SJCRH30 (cell line): ENCODE results near the gene OTOGL. TPM values are rescaled to one million over a fixed set of nuclear protein-coding genes. Genes with fewer than 3 reads are reported as not detected.
A peak's percentile ranks its signal among the peaks of the same experiment; 100 is the strongest.
"Not testable (repeated sequence)": the region's sequence is repeated elsewhere in the genome, so short reads cannot be mapped to it uniquely, and the experiment has no call there.

Experiments
- DNase-seq, 2 experiments: peaks; one replicate each; pipeline ENCODE4 v3.0.0-alpha.2; 2015 to 2020
- H3K27ac ChIP-seq: fragments of 250-450 bp; sonication (Bioruptor Pico); 2 replicates; pipeline ENCODE4 v1.5.1; 2020; ENCODE audit warnings: mild to moderate bottlenecking, moderate library complexity
- H3K27me3 ChIP-seq: fragments of 250-450 bp; sonication (Bioruptor Pico); 2 replicates; pipeline ENCODE4 v1.5.1; 2020; ENCODE audit warnings: mild to moderate bottlenecking, moderate library complexity
- H3K36me3 ChIP-seq: fragments of 250-450 bp; sonication (Bioruptor Pico); 2 replicates; pipeline ENCODE4 v1.5.1; 2020; ENCODE audit warnings: mild to moderate bottlenecking, moderate library complexity
- H3K4me1 ChIP-seq: fragments of 250-450 bp; sonication (Bioruptor Pico); 2 replicates; pipeline ENCODE4 v1.5.1; 2020; ENCODE audit warnings: mild to moderate bottlenecking, moderate library complexity
- H3K4me3 ChIP-seq: fragments of 250-450 bp; sonication (Bioruptor Pico); 2 replicates; pipeline ENCODE4 v1.5.1; 2020; ENCODE audit warnings: mild to moderate bottlenecking, moderate library complexity
- H3K9me3 ChIP-seq: fragments of 250-450 bp; sonication (Bioruptor Pico); replicated peaks from 2 replicates; pipeline ENCODE4 v1.5.1; 2020; ENCODE audit warnings: mild to moderate bottlenecking, moderate library complexity
- total RNA-seq: library from RNA; depleted of rRNA; stranded (reverse); fragments of >200 nt; shearing (Covaris generic); gene quantifications from 2 replicates; pipeline ENCODE4 v1.2.3, GENCODE V29; 2014

Gene OTOGL
- total RNA-seq, 1 experiment from 2014 or later, result 0.10 TPM

GRCh38 chr12:80101126-80101525 is 1.8 kb downstream of the OTOGL start:
- H3K9me3 ChIP-seq, result no peaks in the 10 kb centered on the region
- H3K4me1 ChIP-seq, result no peaks in the 10 kb centered on the region
- H3K36me3 ChIP-seq, result no peaks in the 10 kb centered on the region
- no peaks in the 10 kb centered on the region for H3K27me3 ChIP-seq
- H3K4me3 ChIP-seq, result no peak overlapping the region
- no peak overlapping the region for H3K27ac ChIP-seq
- DNase-seq, result peak in 1 of 2 experiments; percentile 19

- no peaks in the 10 kb centered on the region for H3K36me3 ChIP-seq
- H3K27me3 ChIP-seq, result no peaks in the 10 kb centered on the region
- H3K4me3 ChIP-seq, result no peak overlapping the region
- no peaks in the 10 kb centered on the region for H3K4me1 ChIP-seq
- H3K27ac ChIP-seq, result no peak overlapping the region
- DNase-seq, result no peak
- H3K9me3 ChIP-seq, result no peaks in the 10 kb centered on the region
These were observed 7.9 kb downstream of the OTOGL start for GRCh38 chr12:80107221-80107620.

DNA sequence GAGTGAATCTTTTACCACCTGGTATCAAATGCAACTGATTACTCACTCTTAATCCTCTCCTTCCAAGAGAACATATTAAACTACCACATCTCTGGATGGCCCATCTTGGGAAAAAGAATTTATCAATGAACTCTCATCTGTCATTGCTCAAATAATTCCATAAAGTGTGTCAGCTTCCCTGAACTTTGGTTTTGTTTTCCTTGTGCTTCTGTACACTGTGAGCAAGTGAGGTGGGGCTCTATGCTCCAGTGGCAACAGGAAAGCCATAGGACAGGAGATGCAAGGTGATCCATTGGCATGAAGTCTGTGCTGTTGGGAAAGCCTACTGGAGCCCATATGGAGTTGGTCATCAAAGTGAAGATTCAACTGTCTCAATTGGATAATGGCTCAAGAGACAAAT is 17.4 kb downstream of the OTOGL start:
- Histone ChIP-seq H3K27ac (no peak overlapping the region), H3K4me1 (no peaks in the 10 kb centered on the region), H3K27me3 (no peaks in the 10 kb centered on the region), H3K36me3 (no peaks in the 10 kb centered on the region), H3K9me3 (no peaks in the 10 kb centered on the region), H3K4me3 (no peak overlapping the region)
- no peak for DNase-seq

- H3K36me3 ChIP-seq, result no peaks in the 10 kb centered on the region
- no peaks in the 10 kb centered on the region for H3K4me1 ChIP-seq
- H3K4me3 ChIP-seq, result no peak overlapping the region
- H3K27me3 ChIP-seq, result no peaks in the 10 kb centered on the region
- no peaks in the 10 kb centered on the region for H3K9me3 ChIP-seq
- DNase-seq, result no peak
- no peak overlapping the region for H3K27ac ChIP-seq
These were observed 19.4 kb downstream of the OTOGL start for GRCh38 chr12:80118565-80119324.

DNA sequence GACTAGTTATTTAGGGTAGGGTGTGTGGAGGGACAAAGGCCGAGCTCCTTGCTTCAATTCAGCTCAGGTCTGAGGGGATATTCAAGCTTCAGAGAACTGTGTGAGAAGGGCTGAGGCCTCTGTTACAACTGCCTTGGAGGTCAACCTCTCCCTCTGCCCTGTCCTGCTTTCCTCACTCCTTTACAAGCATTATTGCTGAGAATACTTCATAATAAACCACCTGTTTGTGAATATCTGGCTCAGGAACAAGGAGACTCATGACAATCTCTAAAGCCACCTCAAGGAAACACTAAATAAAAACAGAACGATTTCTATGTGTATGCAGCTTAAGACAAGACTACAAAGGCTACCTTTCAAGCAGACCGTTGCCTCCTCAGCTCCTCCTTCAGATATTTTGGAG is 21.7 kb downstream of the OTOGL start:
- Histone ChIP-seq H3K27ac (no peak overlapping the region), H3K4me3 (no peak overlapping the region), H3K9me3 (no peaks in the 10 kb centered on the region), H3K27me3 (no peaks in the 10 kb centered on the region), H3K4me1 (no peaks in the 10 kb centered on the region), H3K36me3 (no peaks in the 10 kb centered on the region)
- no peak for DNase-seq

DNA sequence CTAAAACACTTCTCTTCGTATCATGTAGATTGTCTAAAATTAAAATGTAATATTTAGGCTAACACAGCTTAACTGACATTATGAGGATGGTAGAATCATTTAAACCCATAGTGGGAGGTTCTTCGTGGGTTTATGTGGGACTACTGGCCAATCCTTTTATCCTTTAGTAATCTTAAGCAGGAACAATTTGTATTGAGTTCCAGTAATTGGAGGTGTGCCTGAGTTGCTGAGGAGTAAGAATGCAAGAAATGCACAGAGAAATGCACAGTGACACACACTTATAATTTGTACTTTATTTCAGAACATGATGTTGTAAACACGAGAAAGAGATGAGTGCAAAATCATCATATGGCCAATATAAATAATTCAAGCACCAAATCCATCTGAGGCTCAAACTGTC is 22.3 kb downstream of the OTOGL start:
- DNase-seq, result no peak
- H3K9me3 ChIP-seq, result no peaks in the 10 kb centered on the region

GRCh38 chr12:80129895-80130530 is 30.7 kb downstream of the OTOGL start:
- DNase-seq, result peak in 1 of 2 experiments; percentile 2
- no peak overlapping the region for H3K27ac ChIP-seq

More for the DNA sequence above, 22.3 kb downstream of the OTOGL start:
- H3K27me3 ChIP-seq, result no peaks in the 10 kb centered on the region
- H3K36me3 ChIP-seq, result no peaks in the 10 kb centered on the region
- no peaks in the 10 kb centered on the region for H3K4me1 ChIP-seq
- H3K27ac ChIP-seq, result no peak overlapping the region
- H3K4me3 ChIP-seq, result no peak overlapping the region

GRCh38 chr12:80135624-80136023 is 36.3 kb downstream of the OTOGL start:
- Histone ChIP-seq H3K27me3 (no peaks in the 10 kb centered on the region), H3K36me3 (no peaks in the 10 kb centered on the region), H3K27ac (no peak overlapping the region), H3K4me1 (no peaks in the 10 kb centered on the region), H3K4me3 (no peak overlapping the region), H3K9me3 (no peaks in the 10 kb centered on the region)
- no peak for DNase-seq

More at GRCh38 chr12:80129895-80130530, 30.7 kb downstream of the OTOGL start:
- no peak overlapping the region for H3K4me3 ChIP-seq
- H3K27me3 ChIP-seq, result no peaks in the 10 kb centered on the region
- H3K36me3 ChIP-seq, result no peaks in the 10 kb centered on the region
- H3K4me1 ChIP-seq, result no peaks in the 10 kb centered on the region
- no peaks in the 10 kb centered on the region for H3K9me3 ChIP-seq

DNA sequence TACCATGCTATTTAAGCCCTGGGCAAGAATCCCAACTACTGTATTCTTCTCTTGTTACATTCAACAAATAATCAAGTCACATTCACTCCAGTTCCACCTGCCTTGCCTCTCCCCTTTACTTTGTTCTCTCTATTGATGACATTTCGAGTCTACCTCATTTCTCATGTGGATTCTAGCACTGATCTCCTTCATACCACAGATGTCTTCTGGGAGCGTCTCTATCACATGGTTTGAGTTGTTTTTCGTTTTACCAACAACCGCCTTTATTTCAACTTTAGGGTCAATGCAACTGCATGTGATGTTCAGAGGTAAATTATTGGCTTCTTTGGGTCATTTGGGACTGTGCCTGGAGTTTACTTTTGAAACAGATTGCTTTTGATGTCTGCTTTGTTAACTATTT is 40.7 kb downstream of the OTOGL start:
- Histone ChIP-seq H3K9me3 (no peaks in the 10 kb centered on the region), H3K36me3 (no peaks in the 10 kb centered on the region), H3K4me3 (no peak overlapping the region), H3K27me3 (no peaks in the 10 kb centered on the region), H3K27ac (no peak overlapping the region), H3K4me1 (no peaks in the 10 kb centered on the region)
- DNase-seq, result no peak

GRCh38 chr12:80142640-80143039 is 43.3 kb downstream of the OTOGL start:
- Histone ChIP-seq H3K27me3 (no peaks in the 10 kb centered on the region), H3K36me3 (no peaks in the 10 kb centered on the region), H3K4me3 (no peak overlapping the region), H3K27ac (no peak overlapping the region), H3K4me1 (no peaks in the 10 kb centered on the region), H3K9me3 (no peaks in the 10 kb centered on the region)
- DNase-seq, result no peak

DNA sequence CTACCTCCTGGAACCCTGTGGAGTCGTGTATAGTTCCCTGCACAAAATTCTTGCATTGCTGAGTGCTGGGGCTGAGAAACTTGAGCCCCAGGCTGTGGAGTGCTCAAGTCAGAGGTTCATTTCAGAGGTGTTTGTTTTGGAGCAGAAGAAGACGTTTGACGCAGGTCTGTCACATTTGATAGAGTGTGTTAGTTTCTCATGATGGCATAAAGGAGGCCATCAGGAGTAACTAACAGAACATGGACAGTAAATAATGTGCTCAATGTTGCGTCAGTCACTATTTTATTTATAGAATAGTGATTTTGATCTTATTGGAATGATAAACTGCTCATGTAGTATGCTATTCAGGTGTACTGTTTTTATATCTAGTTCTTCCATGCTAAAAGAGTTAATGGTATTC is 44.2 kb downstream of the OTOGL start:
- H3K9me3 ChIP-seq, result no peaks in the 10 kb centered on the region
- H3K4me1 ChIP-seq, result no peaks in the 10 kb centered on the region
- H3K27me3 ChIP-seq, result no peaks in the 10 kb centered on the region
- no peak overlapping the region for H3K4me3 ChIP-seq
- H3K36me3 ChIP-seq, result no peaks in the 10 kb centered on the region
- no peak overlapping the region for H3K27ac ChIP-seq
- DNase-seq, result no peak

- not testable (repeated sequence) for H3K36me3 ChIP-seq, H3K9me3 ChIP-seq, H3K4me1 ChIP-seq
These were observed 50.4 kb downstream of the OTOGL start for GRCh38 chr12:80149547-80150313.

DNA sequence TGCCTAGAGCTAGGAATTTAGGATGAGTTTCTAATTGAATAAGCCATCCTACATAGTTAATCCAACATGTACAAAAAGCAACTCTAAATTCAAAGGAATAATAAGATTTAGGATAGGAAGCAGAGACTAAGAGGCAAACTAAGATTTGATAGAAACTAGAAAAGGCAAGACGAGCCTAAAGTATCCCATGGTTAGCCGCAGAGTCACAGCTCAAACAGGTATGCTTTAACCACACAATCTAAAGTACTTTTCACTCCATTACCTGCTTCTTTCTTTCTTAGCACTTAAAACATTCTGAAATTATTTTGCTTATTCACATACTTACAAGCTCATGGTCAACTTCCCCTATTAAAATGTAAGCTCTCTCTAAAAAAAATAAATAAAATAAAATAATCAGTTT is 51.8 kb downstream of the OTOGL start:
- H3K9me3 ChIP-seq, result no peaks in the 10 kb centered on the region
- H3K36me3 ChIP-seq, result no peaks in the 10 kb centered on the region
- no peak overlapping the region for H3K27ac ChIP-seq
- no peaks in the 10 kb centered on the region for H3K27me3 ChIP-seq
- no peak for DNase-seq
- H3K4me1 ChIP-seq, result no peaks in the 10 kb centered on the region
- H3K4me3 ChIP-seq, result no peak overlapping the region

More at GRCh38 chr12:80149547-80150313, 50.4 kb downstream of the OTOGL start:
- peak; percentile 4 to 10 for DNase-seq
- H3K27me3 ChIP-seq, result not testable (repeated sequence)
- H3K4me3 ChIP-seq, result peak overlapping the region; percentile 62
- peak overlapping the region; percentile 32; the same call in 1 of the 2 replicates for H3K27ac ChIP-seq

DNA sequence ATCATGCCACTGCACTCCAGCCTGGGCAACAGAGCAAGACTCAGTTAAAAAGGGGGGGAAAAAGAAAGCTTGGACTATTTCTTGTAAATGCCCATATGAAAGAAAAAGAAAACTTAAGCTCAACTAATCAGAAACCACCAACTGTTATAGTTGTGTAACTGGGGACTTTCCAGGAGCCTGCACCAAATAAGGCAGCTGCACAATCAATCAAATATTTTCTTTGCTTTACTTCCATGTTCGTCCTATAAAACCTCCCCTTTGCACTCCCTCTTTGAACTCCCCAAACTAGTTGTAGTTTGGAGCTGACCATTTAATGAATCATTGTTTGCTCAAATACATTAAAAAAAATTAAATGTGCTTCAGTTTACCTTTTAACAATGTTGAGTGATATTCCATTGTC is 54.9 kb downstream of the OTOGL start:
- Histone ChIP-seq H3K36me3 (no peaks in the 10 kb centered on the region), H3K4me1 (no peaks in the 10 kb centered on the region), H3K9me3 (no peaks in the 10 kb centered on the region), H3K4me3 (no peak overlapping the region), H3K27me3 (no peaks in the 10 kb centered on the region), H3K27ac (no peak overlapping the region)
- no peak for DNase-seq

- Histone ChIP-seq H3K4me1 (no peaks in the 10 kb centered on the region), H3K4me3 (no peak overlapping the region), H3K27me3 (no peaks in the 10 kb centered on the region), H3K36me3 (no peaks in the 10 kb centered on the region), H3K9me3 (no peaks in the 10 kb centered on the region), H3K27ac (no peak overlapping the region)
- DNase-seq, result no peak
These were observed 57.0 kb downstream of the OTOGL start for GRCh38 chr12:80156306-80156705.
